ENCODE results near the gene ISLR.

- no peak for TF ChIP-seq ZBTB33 (IDR thresholded peaks at IDR 0.05; ENCODE audit: extremely low read depth, insufficient replicate concordance, low read length)
- no peak for TF ChIP-seq CTCF (IDR thresholded peaks at IDR 0.05 in 2 of 3, conservative IDR thresholded peaks at IDR 0.05 in 1 of 3; ENCODE audit: borderline replicate concordance in 1 of 3, insufficient read depth in 1 of 3, low read depth in 2 of 3, low read length in 2 of 3)
- TF ChIP-seq EZH2 (IDR thresholded peaks at IDR 0.05) = no peak
Observed at GRCh38 chr15:74136814-74137536, 36.5 kb upstream of the ISLR start.

Measured in HCT116 (cell line).